NCI-H146 treated with DMSO at 0.1 percent for 48 hours (cell line): Measurements from ENCODE around the gene PIGN.

Experiments
- DNase-seq: peaks from one replicate; lab custom pipeline; 2025; ENCODE audit not compliant: unreplicated experiment; lab: John Stamatoyannopoulos, UW

The PIGN gene

DNA sequence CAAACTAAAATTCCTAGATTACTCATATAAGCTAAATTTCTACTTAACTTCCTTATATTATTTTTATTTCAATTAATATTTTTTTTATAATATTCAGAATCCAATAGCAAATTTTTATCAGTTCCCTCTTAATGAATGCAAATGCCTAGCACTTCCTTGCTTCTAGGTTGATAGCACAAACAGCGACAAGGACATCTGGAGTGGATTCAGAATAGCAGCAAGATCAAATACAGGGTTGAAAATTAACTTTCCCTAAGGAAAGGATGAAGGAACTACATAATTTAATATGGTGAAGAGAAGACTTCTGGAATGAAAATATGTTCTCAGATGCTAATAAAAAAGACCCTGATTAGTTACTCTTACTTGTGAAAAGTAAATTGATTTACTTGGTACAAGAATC lies 64.5 kb downstream of the PIGN start:
- DNase-seq = no peak

DNA sequence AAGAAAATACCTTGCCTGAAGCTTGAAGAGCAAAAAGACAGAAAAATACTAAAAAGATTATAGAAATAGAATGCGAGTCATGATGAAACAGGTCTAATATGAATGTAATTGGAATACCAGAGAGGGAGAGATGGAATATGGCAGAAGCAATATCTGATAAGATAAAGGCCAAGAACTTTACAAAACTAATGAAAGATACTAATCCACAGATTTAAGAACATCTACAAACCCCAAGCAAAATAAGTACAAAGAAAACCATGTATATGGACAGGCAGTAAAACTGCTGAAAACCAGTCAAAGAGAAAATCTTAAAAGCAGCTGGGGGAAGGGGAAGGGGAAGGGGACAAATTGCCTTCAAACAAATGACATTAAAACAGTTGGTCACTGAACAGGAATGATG lies 67.0 kb downstream of the PIGN start:
- no peak for DNase-seq

DNA sequence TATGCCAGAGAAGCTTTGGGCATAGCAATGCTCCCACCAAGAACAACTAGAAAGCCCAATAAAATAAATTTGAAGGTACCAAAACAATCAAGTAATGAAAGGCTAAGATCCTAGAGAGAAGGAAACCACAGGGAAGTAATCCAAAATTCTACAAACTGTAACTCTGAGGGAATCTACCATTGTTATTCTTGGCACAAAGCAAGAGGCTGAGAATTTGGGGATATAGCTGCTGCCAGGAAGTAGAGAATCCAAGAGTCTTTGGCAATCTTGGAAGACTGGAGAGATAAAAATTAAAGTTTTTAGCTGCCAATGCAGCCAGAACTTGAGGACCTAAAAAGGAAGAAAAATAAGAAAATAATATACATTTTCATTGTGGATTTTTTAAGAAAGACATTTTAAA lies 68.5 kb downstream of the PIGN start:
- DNase-seq = no peak

DNA sequence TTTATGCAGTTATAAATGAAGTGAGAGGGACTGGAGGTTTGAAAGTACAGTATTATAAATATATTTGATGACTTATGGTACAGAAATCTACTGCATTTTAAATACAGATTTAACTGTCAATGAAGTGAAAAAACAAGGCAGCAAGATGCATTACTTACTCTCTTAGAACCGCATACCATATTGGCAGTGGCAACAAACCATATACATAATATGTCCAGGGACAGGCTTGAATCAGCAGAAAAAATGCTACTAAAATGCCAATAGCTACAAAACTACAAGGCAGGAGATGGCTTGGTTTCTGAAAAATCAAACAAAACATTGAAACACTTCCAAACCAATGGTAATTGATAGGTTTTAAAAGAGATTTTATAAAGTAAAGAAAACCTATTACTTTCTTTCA lies 77.2 kb downstream of the PIGN start:
- DNase-seq = no peak

DNA sequence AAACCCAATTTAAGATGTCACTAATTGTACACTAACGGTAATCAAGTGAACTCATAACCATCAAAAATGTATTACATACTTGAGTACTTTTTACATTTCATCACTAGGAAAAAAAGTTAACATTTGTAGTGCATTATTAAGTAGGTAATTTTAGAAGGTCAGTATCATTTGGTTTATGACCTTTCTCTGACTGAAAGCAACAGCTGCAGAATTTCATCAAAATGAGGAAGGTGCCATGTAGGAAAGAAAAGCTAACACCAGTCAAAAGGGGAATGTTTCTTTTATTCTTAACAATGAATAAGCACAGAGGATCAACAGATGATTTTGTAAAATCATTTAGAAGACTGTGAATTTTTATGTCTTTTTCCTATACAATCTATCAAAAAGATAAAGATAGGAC lies 79.0 kb downstream of the PIGN start:
- DNase-seq = no peak

DNA sequence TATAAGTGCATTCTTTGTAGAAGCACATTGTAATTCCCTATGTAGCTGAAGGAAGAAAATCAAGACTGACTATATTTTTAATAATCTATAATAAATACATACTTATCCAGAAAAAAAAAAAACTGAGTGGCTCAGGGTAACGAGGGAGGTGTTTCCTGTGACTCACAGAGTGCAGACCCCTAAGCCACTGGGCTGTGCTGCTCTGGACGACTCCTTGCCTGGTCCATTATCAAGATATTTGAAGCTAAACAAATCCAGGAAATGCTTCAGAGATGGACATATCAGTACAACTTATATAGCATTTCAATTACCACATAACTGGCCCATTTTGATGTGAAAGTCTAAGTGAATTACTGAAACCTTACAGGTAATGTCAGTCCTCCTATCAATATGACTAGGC lies 80.6 kb downstream of the PIGN start:
- no peak for DNase-seq

DNA sequence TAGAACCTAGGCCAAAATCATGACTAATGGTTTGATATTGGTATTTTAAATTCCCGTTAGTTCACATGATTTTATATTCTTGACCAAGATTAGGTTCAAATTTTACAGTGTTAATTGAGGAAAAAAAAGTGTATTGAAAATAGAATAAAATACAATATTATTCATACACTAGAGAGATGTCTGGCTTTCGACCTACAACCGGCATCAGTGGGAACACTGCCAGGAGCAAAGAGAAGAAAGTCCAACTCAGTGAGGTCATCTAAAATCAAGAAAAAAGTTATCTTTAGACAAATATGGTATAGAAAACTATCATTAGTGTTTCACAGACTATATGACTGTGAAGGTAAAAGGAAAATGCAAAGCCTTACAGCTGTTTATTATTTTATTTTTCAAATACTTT lies 81.5 kb downstream of the PIGN start:
- no peak for DNase-seq

DNA sequence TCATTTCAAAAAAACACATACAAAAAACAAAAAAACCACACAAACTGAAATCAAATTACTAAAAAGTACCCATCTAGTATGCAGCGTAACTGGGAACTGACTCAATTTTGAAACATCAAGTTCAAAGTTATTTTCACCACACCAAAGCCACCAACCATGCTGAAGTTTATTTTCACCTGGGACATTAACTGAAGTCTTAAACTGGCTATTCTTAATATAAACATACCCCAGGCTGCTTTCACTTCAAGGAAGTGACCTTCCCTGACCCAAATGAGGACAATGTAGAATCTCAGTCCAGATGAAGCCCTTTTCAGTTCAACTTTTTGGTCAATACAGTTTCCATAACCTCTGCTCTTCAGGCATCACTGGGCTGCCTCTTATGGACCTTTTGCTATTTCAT lies 84.6 kb downstream of the PIGN start:
- DNase-seq = no peak

DNA sequence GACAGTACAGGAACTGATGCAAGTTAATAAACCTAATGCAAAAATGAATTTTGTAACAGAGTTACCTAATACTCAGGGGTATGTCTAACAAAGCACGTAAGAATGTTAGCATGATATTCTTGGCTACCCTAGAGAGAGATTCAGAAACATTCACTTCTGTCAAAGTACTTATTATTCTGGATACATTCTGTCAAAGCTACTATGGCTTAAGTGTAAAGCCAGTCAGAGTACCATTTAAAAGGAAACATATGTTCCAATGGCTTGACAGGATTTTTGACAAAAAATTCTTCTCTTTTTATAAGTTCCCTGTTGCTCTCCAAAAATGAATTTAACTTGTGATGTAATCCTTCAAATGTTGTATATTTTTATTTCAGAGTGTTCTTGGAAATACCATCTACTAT lies 85.5 kb downstream of the PIGN start:
- DNase-seq = no peak

DNA sequence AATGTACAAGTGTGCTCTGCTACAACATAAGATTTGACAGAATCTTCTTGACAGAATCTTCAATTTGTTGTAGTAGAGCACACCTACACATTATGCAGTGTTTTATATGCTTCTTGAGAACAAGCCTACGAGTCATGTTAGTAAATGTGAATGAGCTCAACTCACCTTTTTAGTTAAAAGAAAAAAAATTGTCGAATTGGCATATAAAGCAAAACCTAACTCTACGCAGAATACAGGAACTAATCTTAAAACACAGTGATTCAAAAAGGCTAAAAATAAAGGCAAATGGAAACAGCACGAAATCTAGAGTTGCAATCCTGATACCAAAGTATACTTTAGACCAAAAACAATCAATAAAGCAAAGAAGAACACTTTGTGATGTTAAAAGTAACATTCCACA lies 87.9 kb downstream of the PIGN start:
- DNase-seq = no peak

DNA sequence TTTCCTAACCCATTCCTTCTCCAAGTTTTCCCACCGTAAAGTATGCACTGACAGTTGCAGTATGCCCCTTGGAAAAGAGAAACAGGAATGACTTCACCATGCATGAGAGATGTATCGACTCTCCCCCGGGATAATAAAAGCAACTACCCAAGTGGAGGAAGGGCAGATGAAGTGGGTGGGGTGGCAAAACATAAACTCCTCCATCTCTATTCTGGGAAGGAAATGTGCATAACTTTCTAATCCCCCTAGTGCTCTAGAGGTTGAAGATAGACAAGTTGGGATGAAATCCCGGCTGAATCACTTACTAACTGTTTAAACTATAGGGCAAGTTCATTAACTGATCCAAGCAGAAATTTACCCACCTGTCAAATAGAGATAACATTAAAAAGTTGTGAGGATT lies 89.2 kb downstream of the PIGN start:
- no peak for DNase-seq

DNA sequence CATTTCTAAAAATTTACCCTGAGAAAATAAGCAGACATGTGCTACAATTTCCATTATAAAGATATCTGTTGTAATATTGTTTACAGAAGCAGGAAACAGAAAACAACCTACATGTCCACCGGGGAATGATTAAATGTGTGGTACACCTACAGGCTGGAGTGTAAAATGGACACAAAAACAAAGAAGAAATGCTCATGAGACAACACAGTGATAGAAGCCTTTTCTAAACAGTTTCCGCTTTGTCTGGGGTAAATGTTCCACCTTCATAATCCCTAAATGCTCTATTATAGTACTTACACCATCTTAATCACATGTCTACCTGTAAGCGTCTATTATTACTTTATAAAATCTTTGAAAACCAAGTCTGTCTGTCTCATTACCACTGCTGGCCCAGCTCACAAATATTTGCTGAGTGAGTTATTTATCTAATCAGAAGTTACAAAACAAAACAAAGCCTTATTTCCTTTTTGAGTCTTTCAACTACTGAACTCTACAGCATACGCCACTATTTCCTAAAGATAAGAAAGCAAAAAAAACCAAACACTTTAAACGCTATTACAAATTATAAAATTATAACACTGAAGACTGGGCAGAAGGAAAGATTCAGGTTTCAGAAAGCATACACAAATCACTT lies 95.3 kb downstream of the PIGN start:
- no peak for DNase-seq

DNA sequence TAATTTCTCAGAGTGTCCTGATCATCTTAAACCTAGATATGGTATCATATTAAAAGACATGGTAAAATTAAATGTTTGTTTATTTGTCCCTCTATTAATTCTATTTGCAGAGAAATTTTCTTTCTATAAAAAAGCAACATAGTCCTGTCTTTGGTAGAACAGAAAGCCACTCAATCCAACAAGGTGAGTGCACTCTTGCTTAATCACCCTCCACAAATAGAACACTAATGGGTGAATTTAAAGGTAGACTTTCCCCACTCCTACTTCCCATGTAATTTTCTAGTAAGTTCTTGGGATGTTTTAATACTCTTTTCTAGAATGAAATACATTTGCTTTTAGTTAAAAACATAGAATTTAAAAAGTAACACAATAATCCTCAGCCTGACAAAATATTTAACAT lies 97.7 kb downstream of the PIGN start:
- DNase-seq = no peak

DNA sequence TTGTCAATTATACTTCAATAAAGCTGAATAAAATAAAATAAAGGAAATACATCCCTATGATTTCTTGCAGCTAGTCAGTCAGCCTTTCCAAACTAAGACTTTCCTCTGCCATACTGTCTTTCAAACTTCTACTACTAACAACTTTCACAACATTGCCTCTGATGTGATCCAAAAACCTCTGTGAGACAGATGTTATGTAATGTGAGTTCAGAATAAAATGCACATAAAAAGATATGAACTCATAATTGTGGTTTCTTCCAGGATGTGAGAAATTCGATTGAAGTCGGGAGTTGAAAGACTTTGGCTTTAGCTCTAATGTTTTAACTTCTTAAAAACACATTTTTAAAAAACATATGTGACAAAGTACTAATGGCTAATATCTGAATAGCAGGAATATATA lies 98.7 kb downstream of the PIGN start:
- no peak for DNase-seq

DNA sequence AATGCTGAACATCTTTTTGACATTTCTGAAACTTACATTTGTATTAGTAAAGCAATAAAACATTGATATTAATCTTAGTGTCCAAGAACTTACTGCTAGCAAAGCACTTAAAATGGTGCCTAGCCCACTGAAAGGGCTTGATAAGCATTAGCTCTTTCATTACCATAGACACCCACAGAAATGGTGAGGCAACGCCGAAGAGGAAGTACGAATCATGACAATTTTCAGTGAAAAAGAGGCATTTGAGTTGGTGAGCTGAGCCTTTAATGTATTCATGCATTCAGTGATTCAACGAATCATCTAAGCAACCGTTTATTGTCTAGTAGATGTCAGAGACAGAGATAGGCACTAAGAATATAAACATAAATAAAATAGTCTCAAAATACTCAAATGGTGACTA lies 101.1 kb downstream of the PIGN start:
- DNase-seq = no peak

DNA sequence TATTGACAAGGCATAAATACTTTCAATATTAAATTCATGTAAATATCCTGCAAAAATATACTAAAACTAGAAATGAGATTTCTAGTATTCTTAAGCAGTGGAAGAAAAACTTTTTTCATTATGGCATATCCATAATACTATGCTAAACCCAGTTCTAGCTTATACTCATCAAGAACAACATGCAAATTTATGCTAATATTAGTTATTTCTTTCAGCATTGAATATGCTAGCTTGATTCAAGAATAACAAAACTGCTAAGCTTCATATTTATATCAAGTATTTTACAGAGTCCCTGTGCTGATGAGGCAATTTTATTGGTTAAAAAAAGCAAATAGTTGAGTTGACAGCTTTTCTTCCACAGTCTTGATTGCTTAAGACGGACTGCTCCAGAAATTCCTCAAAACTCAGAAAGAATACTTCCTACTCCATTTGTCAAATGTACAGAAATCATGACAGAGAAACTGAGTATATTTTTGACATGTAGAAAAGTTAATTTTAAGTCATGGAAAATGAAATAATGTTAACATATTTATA lies 105.0 kb downstream of the PIGN start:
- DNase-seq = no peak

DNA sequence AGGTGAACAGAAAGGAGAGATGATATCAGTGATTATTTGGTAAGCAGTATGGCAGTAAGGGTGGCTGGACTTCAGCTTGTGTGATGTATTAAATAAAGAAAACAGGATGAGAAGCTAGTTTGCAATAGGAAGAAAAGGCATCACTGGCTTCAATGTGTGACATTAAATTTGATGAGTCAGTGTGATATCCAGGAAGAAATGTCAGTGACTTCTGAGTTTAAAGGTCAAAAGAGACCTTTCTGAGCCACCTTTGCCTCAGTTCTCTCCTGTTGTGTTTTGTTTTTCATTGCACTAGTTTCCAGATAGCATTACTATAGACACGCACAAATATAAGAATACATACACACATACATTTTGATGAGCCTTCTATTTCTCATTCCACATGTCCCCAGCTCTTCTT lies 105.6 kb downstream of the PIGN start:
- DNase-seq = no peak

DNA sequence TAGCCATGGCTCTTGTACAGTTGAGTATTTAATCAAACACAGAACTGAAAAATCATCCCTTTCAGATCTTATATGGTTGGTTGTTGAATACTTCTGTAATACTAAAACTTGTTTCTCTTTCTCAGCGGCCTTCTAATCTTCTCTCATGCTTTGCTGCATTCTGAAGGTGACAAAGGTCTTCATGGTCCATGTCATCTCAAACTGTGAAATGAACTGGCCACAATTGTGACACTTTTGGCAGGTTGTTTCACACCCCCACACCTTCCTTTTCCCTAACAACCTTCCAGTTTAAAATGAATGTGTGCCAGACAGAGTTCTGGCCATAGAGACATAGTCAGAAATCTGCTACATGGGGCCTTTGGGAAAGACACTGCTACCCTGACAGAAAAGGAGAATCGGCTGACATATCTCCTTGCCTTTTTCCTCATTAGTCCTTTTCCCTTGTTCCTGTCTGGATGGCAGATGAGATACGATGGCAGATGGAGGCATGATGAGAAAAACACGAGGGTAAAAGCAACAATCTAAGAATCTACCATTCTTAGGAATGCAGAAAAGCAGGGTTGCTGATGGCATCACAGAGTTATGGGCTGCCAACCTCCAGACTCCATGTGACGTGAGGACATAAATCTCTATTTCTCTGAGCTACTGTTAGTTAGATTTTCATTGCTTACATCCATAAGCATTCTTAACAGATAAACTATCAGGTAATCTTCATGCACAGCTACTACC lies 106.5 kb downstream of the PIGN start:
- DNase-seq = no peak

DNA sequence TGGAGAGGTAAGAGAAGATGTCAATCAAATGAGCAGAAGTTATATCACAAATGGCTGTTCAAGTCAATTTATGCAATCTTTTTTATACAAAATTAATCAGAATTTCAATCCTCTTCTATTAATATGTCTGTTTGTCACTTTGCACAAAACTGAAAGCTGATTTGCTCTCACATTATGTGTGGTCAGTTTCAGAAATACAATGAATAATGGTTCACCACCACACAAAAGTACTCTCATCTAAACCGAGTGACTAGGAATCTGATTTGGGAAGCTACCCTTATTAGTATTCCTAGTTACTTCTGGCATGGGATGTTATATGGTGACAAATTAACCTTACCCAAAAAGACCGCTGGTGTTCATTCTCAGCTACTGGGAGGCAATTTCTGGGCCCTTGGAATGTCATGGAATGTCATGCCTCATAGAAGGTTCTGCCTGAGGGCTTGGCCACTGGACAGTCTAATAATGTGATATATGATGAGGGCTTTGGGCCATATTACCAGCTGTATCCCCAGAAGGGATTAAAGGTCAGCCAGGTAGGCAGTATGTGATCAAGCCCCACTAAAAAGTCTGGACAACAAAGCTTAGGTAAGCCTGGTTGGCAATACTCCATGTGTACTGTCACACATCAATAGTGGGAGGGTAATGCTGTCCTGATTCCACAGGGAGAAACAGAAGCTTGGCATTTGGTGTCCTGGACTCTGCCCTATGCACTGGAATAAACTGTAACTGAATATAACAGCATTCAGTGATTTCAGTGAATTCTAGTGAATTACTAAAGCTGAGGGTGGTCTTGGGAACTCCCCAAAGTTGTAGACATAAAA lies 113.2 kb downstream of the PIGN start:
- no peak for DNase-seq

DNA sequence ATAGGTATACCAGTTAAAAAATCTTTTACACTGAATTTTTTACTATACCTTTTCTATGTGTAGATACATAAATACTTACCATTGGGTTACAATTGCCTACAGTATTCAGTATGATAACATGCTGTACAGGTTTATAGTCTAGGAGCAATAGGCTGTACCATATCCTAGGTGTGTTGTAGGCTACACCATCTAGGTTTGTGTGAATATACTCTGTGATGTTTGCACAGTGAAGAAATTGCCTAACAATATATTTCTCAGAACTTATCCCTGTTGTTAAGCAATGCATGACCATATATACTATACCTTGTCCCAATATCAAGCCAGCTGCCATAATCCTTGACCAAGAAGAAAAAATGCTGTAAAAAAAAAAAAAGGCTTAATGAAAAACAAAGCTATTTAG lies 114.5 kb downstream of the PIGN start:
- no peak for DNase-seq

DNA sequence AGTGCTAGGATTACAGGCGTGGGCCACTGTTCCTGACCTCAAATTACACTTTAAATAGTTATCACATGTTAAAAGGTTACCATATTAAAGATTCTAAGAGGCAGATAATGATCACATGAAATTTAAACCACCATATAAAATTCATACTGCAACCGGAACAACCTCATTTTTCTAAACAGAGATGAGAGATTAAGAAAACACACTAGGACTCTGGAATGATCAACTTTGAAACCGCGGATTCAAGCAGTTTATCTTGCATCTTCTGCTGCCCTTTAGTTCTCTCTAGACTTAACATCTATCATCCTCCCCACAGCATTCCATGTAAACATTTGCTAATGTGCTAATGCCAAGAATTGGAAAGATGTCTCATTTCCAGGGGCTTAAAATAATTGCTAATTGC lies 115.8 kb downstream of the PIGN start:
- no peak for DNase-seq

DNA sequence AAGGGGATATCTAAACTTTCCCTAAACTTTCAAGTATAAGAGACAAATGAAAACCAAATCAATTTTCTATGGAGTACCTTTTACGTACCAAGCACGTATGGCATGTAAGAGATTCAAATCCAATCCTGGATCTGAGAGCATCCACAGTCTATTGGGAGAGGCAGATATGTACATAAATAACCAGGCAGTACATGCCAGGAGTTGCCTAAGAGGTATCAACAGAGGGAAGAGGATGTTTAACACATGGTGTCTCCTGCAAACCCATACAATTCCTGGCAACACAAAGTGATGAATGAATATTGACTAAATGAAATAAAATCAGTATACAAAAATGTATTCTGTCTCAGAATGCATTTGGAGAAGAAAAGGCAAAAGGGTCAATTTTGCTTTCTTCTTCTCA lies 116.6 kb downstream of the PIGN start:
- DNase-seq = no peak
